NCI-H1694 (cell line): ENCODE results near the gene HDAC4.
"Not testable (repeated sequence)": the region's sequence is repeated elsewhere in the genome, so short reads cannot be mapped to it uniquely, and the experiment has no call there.

Experiments
- DNase-seq: peaks from one replicate; lab custom pipeline; 2025; lab: John Stamatoyannopoulos, UW

HDAC4 gene

DNA sequence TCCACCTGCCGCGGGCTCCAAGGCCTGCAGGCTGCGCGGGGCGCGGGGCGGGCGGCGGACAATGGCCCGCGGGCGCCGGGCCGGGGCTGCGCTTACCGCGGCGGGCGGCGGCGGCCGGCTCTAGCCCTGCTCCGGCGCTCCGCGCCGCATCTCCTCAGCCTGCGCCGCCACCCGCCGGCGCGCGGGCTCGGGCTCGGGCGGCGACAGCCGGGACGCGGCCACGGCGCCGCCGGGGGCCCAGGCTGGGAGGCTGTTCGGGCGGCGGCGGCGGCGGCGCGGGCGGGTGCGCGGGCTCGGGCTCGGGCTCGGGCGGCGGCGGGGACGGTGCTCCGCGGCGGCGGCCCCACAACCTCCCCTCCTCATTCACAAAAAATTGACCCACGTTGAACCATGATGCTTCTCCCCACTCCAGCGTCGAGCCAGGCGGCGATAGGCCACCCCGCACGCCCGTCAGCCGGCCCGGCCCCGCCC lies at the start of gene HDAC4:
Gene HDAC4 (minus strand): TSS at position 425 of the 471 bp plus-strand sequence. CDS start 48,321 bp downstream, outside the sequence.
- no peak for DNase-seq

DNA sequence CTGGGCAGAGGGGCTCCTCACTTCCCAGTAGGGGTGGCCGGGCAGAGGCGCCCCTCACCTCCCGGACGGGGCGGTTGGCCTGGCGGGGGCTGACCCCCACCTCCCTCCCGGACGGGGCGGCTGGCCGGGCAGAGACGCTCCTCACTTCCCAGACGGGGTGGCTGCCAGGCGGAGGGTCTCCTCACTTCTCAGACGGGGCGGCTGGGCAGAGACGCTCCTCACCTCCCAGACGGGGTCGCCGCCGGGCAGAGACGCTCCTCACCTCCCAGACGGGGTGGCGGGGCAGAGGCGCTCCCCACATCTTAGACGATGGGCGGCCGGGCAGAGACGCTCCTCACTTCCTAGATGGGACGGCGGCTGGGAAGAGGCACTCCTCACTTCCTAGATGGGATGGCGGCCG lies 48.6 kb upstream of the HDAC4 start:
- not testable (repeated sequence) for DNase-seq

DNA sequence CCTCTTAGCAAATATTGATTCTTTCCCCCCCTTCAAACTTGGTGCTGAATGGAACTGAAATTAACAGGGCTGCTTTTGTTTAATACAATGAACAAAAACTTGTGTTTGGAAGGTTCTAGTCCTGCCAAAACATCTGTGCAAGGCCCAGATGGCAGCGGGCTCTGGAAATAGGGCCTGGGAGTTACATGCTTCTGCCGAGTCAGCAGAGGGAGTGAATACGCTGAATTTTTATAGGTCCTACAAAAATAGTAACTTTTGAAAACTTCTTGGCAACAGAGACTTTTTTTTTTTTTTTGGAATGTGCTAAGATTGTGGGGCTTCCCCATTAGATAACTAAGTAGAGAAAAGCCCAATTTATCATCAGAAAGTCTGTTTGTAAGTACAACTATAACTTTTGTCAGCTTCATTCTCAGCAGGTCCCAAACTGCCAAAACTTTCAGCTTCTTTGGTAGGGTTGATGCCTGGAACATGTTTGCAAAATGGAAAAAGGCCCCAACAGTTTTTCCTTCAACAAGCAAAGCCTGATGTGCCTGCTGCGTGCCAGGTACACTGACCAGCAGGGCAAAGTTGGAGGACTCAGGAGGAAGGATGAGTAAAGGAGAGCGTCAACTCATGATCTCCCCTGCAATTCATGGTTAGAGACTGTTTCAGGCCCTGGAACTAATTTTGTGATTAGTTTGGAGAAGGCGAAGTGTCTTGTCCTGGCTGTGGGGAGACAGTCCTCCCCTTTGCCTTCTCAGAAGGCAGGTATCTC lies 45.1 kb upstream of the HDAC4 start:
- DNase-seq = no peak

DNA sequence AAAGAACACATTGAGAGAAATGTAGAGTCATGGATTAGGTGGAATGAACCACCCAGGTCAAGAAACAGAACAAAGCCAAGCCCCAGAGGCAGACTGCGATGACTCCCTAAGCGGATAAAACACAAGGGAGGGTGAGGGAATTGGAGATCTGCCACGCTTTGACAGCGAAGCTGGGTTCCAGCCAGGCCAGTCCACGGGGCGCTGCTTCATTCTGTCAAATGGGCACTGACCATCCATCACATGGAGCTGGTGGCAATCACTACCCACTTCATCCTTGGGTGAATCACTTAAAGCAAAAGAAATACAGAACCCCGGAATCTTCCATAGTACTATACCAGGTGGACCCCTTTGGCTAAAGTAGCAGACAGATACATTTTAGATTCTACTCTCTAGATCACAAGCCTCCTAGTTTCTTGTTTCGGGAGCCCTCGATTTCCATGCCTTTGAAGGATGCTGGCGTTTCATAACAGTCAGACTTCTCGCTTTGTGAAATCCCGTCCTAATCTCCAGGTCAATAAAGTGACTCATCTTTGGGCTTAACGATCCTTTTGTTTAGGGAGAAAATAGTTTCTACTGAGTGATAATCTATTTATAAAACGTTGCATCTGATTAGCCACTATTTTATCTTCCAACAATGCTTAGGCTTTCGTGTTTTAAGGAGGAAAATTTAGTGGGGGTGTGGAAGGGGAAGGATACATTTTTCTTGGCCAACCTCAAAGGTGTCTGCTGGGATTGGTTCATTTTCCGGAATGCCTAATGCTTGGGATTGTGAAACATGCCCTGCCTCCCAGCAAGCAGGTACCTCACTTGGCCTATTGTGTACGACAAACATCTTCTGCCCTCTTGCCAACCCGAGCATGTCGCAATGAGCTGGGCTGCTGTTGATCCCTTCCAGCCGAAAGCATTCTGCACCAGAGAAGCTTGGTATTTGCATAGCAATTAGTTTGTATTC lies 44.1 kb upstream of the HDAC4 start:
- DNase-seq = no peak

DNA sequence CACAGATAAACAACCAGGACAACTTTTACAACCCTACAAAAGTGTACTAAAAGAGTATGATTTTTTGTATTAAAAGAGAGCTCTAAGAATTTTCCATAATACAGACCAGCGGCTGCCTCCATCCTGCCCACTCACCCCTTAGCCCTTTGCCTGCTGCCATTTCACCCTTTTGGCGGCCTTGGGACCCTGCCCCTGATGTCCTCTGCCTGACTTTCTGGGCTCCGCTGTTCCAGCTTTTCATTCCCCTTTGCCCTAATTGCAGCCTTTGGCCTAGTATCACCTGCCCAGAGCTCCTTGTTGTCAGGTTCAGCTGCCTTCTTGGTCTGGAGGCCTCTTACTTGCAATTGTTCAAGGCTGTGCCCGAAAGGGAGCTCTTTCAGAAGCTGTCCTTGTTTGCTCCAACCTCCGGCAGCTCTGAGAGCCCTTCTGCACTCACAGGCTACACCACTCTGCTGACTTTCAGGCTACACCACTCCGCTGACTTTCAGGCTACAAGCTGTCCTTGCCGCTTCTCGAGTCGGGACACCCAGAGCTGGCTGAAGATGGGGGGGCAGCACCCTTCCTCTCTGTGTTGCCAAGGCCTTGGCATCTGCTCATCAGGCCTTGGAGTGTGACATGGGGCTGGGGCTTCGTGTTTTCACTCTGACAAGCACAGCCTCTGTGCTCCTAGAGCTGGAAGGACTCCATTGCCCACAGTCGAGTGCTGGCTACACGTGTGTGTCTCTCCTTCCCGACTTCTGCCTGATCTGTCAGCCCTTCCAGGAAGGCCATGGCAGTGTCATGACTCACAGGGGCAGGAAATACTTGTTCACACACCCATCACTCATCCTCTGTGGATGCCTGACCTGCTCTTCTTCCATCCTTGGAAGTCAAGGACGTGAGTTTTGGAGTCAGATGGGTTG lies 43.1 kb upstream of the HDAC4 start:
- DNase-seq = no peak

DNA sequence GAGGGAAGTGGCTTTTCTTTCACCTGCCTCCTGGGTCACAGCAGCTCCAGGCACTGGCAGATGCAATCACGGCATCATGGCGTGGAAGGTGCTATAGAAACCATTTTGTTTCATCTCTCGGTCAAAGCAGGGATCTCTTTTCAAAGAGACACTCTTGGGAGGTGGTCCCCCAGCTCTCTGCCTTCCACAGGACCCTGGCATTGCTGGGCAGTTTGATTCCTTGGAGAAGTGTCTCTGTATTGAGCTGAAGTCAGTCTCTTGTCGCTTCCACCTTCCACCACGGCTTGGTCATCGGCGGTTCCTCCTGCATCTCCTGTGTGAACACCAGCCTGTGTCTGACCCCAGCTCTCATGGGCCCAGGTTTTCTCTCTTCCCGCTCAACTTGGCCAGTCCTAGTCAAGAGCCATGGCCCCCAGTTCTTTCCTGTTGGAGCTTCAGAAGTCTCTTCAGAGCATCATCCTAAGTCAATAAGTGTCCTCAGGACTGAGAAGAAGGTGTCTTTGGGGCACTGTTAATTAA lies 42.3 kb upstream of the HDAC4 start:
- no peak for DNase-seq

DNA sequence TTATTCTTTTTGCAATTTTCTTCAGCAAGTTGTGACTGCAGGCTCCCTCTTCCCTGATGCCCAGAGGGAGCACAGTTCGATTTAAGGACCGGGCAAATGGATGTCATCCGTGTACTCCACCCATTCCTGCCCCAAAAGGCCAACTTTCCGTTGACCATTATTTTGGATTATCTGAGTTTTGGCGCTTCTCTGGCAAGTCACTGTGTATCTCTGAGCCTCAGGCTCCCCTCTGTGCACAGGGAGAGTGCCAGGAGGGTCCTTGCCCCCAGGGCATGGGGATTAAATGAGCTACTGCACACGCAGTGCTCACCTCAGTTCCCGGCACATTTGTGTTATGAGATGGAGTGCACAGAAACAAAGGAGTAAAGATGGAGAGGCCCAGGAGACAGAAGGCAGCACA lies 41.4 kb upstream of the HDAC4 start:
- DNase-seq = no peak

DNA sequence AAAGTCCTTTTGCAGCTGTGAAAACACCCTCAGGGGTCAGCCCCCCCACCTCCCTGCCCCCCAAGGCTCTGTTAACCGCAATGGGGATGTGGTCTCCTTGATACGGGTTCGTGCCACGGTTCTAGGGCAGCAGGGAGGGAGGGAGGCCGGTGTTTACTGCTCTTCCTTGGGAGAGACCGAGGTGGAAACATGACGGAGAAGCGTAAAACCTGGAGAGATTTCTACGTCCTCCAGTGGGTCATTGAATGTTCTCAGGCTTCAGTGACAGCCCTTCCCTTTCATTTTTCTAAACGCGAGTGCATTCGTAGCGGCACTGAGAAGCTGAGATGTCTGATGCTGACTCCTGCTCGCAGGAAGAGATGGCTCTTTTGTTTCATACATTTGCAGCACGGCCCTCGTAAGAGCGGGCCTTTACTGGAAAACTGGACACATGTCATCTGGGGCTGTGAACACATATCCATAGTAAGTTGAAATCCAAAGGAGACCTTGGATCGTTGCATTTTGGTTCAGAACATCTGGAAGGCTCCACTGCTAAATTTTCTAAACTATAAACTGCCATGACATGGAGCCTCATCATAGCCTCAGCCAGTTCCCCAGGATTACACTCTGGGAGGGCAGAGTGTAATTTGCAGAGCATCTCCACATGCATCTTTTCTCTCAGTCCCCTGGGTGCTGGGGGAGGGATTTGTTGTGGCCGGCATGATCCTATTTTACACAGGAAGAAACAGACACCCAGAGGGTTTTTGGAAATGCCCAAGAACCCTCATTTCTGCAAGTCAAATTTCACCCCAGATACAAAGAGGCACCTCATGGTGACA lies 40.6 kb upstream of the HDAC4 start:
- DNase-seq = no peak

DNA sequence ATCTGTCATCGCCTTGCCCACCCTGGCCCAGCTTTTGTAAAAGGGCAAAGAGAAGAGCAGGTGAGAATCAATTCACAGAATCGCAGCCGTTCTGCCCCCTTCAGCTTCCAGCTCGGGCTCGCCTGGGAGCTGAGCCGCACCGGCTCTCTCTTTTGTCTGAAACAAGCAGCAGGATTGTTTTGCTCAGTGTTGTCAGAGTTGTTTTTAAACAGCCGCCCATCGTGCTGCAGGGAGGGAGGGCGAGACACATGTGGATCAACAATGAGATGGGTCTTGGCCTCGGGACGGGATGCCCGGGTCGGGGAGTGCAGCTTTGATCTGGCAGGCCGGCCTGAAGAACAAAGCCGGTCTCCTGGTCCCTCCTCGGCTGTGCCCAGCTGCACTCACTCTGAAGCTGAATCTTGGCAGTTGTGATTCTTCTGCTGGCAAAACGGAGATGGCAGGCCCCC lies 39.7 kb upstream of the HDAC4 start:
- DNase-seq = no peak

DNA sequence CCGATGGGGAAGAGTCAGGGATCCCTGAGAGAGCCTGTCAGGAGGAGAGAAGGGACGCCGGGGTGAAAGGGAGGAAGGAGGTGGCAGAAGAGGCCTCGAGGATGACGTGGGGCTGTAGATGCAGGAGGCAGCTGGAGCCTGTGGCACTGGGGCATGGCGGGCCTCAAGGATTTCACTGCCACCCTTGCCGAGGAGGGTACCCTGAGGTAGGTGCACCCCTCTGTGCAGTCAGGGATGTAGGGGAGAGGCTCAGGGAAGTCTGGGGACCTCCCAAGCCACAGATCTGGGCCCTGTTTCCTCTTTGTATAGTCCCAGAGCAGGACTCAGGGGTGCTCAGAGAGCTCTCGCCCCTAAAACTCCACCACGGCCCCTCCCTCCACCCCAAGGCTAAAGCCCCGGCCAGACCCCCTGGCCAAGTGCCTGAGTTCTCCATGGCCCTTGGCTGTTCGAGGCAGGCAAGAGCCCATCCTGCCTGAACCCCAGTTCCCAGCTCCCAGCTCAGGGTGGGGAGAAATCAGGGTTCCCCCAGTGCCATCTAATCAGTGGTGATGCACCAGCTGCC lies 39.0 kb upstream of the HDAC4 start:
- no peak for DNase-seq

DNA sequence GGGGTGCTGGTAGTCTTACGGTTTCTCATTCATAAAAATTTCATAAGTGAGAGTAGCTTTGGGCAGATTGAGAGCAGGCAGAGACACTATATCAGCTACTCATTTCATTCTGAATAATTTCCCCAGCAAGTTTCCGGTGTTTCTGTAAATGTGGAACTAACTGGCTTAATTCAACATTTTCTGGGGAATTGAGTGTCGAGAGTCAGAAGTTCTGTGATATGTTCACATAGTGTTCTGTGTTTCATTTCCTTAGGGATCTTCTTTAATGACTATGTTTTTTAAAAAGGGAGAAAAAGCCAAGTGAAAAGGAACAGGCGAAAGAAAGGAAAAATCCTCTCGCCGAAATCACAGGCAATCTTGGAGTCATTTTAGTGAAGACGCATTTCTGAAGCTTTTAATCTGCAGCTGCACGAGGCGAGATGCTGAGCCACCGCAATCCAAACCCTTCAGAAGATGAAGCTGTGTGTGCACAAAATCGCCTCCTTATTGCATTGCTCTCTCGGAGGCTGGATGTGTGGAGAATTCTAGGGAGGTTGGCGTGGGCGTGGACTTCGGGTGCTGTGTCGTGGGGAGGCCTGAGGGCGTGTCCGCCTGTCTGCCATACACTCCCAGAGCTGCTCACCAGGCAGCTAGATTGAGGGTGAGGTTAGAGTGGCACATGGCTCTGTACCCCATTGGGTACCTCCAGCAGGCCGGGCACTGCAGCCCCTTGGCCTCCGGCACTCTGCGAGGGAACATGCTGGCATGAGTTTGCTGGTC lies 38.4 kb upstream of the HDAC4 start:
- no peak for DNase-seq

DNA sequence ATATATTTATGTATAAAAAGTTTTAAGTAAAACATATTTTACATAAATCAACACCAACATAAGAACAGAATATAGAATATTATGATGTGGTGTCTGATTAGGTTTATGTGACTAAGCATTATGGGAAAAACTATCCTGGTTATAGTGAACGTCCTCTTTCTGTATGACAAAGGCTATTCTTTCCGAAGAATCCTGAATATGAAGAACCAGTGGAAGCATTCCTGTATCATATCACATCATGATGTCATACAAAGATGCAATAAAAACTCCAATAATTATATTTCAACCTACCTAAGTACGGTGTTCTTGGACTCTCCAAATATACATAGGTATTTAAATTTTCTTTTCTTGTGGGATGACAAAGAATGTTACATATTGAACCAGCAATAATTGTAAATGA lies 37.5 kb upstream of the HDAC4 start:
- no peak for DNase-seq

DNA sequence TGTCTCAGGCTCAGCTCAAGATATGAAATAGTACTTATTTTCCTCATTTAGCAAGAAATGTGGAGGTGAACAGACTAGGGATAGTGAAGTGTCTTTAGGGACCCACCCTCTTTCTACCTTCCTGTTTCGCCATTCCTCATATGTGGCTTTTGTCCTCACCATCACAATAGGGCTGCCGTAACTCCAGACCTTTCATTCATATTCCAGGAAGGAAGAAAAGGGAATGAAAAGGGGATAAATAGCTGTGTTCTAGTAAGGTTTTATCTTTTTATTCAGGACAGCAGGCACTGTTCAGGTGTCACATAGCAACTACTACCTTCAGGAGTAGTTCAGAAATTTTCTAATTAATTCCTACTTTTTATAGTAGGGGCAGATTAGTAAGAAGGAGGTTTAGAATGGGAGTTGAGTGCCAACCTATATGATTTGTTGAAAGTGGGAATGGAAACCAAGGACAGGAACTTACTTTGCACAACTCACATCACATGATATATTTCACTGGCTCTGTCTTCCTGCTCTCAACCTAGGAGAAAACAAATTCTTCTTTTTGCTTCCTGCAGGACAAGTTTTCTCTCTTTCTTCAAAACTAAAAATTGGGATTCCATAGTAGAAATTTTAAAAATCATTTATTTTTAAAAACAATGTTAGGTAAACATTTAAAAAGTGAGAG lies 36.0 kb upstream of the HDAC4 start:
- DNase-seq = no peak

DNA sequence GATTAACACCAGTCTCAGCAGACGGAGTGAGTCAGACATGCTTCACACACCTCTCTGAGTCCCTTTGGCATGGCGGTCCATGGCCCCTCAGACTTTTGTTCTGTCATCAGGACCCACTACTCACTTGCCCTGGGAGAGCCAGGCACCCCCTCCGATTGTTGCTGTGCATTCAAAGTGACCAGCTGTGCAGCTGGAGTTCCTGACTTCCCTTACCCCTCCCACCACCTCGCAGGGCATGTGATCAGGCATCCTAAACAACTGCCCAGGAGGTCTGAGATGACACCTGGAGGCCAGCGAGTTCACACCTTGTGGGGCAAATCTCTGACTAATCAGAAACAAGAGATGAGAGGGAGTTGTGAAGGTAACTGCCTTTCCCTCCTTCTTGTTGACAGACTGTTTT lies 35.3 kb upstream of the HDAC4 start:
- no peak for DNase-seq

DNA sequence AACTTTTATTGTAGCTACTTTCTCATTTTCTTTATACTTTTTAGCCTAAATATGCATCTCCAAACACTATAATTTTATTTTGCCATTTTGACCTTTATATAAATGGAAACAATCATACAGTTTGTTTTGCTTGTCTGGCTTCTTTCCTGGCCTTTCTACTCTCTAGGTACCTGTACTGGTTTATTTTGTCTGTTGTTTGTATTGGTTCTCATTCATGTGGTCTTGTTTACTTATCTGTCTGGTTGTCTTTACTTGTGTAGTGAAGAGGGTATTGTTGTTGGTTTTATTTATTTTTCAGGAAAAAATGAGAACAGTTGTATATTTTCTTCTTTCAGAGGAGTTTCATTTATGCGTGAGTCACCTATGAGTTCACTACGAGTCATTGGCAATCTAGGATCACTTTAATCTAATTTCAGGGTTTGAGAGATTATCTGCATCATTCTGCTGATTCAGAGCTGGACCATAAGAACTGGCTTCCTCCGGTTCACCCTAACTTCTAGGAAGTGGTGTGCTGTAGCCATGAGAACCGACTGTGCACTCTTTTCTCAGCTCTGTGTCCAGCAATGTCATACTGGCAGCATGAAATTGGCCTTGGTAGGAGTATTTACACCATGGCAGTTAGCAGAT lies 33.1 kb upstream of the HDAC4 start:
- DNase-seq = no peak

DNA sequence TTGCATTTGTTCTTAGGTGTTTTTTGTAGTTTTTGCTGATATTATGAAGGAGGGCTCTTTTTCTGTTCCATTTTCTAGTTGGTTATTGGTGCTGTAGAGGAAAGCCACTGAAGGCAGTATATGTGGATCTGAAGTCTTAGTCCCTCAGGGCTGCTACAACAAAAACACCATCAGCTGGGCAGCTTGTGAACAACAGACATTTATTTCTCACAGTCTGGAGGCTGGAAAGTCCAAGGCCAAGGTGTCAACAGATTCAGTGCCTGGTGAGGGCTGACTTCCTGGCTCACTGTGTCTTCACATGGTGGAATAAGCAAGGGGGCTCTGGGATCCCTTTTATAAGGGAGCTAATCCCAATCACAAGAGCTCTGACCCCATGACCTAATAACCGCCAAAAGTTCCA lies 31.4 kb upstream of the HDAC4 start:
- no peak for DNase-seq

DNA sequence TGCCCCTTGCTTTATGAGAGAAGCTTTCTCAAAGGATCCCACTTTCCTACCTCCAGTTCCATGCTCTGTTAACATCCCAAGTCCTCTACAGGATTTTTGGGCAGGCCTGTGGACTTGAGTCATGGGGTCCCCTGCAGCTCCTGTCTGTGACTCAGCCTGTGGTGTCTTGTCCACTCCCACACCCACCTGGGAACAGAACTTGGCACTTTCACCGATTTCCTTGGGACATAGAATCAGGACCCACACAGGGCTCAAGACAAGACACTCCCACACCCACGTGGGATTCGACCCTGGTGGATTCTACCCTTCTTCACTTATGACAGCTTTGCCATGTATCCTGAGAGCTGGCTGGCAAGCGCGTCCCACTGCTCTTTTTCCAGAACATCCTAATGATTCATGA lies 30.7 kb upstream of the HDAC4 start:
- no peak for DNase-seq

DNA sequence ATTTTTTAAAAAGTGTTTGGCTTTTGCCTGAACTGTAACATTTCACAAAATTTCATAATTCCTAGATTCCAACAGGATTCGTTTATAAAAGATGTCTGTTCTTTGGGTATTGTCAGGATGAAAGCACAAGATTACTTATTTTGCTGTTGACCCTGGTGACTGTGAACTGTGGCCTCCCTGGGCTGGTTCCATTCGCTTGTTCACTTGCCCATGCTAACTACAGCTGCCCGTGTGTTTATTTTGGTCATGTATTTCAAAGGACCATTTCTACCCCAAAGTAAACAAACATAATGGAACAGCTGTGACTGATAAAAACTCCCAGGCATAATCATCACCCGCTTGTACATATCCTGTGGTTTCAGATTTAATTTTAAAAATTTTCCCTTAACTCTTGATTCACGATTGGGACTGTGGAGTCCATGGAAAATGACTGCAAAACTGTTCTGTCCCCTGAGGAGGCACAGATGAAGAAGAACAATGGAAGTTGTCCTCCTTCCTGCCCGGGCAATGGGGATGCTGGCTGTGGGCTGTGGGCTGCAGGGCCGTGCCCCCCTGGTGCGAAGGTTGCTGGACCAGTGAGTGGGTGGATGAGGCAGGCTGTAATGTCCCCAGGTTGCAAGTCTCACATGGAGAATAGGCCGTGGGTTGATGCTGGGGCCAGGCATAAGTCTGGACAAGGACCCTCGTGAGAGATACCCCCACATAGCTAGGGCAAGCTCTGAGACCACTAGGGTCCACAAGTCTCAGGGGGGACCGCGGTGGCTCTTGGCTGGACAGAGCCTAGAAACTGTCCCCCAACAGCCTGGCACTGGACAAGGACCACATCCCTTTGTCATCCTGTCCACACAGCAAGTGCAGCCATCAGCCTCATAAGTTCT lies 28.9 kb upstream of the HDAC4 start:
- DNase-seq = no peak
